GM19351 (cell line): Measurements from ENCODE around the gene GTF2IRD1.
"Not testable (repeated sequence)": the region's sequence is repeated elsewhere in the genome, so short reads cannot be mapped to it uniquely, and the experiment has no call there.

Experiments used
- ATAC-seq: cut with Tn5 transposase; IDR thresholded peaks from one replicate; pipeline ENCODE4 v1.9.1; 2021; ENCODE audit warnings: mild to moderate bottlenecking, moderate library complexity; ENCODE audit not compliant: unreplicated experiment

GTF2IRD1 gene

GRCh38 chr7:74430409-74430808 lies 23.3 kb upstream of the GTF2IRD1 start:
- ATAC-seq: not testable (repeated sequence)

GRCh38 chr7:74430961-74431466 lies 22.7 kb upstream of the GTF2IRD1 start:
- no peak for ATAC-seq

GRCh38 chr7:74437291-74437571 lies 16.5 kb upstream of the GTF2IRD1 start:
- ATAC-seq: not testable (repeated sequence)

GRCh38 chr7:74438327-74438726 lies 15.4 kb upstream of the GTF2IRD1 start:
- ATAC-seq: no peak

GRCh38 chr7:74439541-74439940 lies 14.2 kb upstream of the GTF2IRD1 start:
- ATAC-seq: no peak

- not testable (repeated sequence) for ATAC-seq
Measured at GRCh38 chr7:74440143-74440542, 13.6 kb upstream of the GTF2IRD1 start.

- ATAC-seq: no peak
Measured at GRCh38 chr7:74441801-74442200, 11.9 kb upstream of the GTF2IRD1 start.

- no peak for ATAC-seq
Measured at GRCh38 chr7:74443543-74444247, 10.0 kb upstream of the GTF2IRD1 start.

- no peak for ATAC-seq
Measured at GRCh38 chr7:74449144-74449543, 4.6 kb upstream of the GTF2IRD1 start.

- no peak for ATAC-seq
Measured at GRCh38 chr7:74449809-74450397, 3.8 kb upstream of the GTF2IRD1 start.

GRCh38 chr7:74452748-74453321 lies 871 bp upstream of the GTF2IRD1 start:
- ATAC-seq: no peak

GRCh38 chr7:74454021-74454924 lies 567 bp downstream of the GTF2IRD1 start:
- ATAC-seq: no peak

GRCh38 chr7:74454925-74455288 lies 1.2 kb downstream of the GTF2IRD1 start:
- ATAC-seq: no peak

GRCh38 chr7:74455291-74455804 lies 1.6 kb downstream of the GTF2IRD1 start:
- ATAC-seq: no peak

- no peak for ATAC-seq
Measured at GRCh38 chr7:74455928-74456327, 2.2 kb downstream of the GTF2IRD1 start.

GRCh38 chr7:74457007-74457406 lies 3.3 kb downstream of the GTF2IRD1 start:
- no peak for ATAC-seq

GRCh38 chr7:74461970-74462706 lies 8.4 kb downstream of the GTF2IRD1 start:
- no peak for ATAC-seq

- no peak for ATAC-seq
Measured at GRCh38 chr7:74462707-74463100, 9.0 kb downstream of the GTF2IRD1 start.

GRCh38 chr7:74464931-74465886 lies 11.5 kb downstream of the GTF2IRD1 start:
- ATAC-seq: no peak
